ENCODE data around the gene EDN1. TPM values are rescaled to one million over a fixed set of nuclear protein-coding genes. Genes with fewer than 3 reads are reported as not detected.
A peak's percentile ranks its signal among the peaks of the same experiment; 100 is the strongest.
"Not testable (repeated sequence)": the region's sequence is repeated elsewhere in the genome, so short reads cannot be mapped to it uniquely, and the experiment has no call there.

The EDN1 gene
- total RNA-seq, 1 donor from 2014 or later = 8.3 TPM

DNA sequence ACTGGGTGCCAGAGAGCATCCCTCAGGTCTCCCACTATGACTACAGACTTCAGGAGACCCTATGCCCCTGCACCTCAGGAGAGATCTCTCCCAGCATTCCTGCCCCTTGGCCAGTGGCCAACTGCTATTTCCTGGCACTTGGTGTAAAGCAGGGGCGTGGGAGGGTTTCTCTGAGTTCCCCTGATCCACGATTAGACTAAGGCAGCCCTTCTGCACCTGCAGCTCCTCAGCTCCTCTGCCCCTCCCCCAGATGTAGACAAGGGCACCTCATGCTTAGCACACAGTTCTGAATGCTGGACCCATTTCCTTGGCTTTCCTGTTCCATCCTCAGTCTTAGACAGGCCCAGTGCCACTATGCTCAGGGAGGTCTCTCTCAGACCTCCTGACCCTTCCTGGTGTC is 28.6 kb downstream of the EDN1 start:
- H3K36me3 Mint-ChIP-seq (ENCODE audit: low read depth, unreplicated experiment) = no peaks in the 10 kb centered on the region
- no peak overlapping the region for H3K4me3 Mint-ChIP-seq (ENCODE audit: unreplicated experiment)
- H3K27ac Mint-ChIP-seq (ENCODE audit: unreplicated experiment) = no peak overlapping the region

DNA sequence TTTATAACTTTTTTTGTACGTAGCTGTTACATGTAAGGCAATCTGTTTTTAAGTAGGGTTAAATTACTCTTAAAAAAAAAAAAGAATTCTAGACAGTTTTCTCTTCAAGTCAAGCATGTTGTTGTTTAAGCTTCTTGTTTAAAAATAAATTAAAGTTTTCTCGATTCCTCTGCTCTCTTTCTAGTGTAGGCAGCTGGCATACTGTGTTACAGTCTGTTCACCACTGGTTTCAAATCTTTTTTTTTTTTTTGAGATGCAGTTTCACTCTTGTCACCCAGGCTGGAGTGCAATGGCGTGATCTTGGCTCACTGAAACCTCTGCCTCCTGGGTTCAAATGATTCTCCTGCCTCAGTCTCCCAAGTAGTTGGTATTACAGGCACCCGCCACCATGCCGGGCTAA is 29.9 kb downstream of the EDN1 start:
- not testable (repeated sequence) for H3K4me3 Mint-ChIP-seq (ENCODE audit: unreplicated experiment); H3K27ac Mint-ChIP-seq (ENCODE audit: unreplicated experiment); H3K4me1 Mint-ChIP-seq (ENCODE audit: unreplicated experiment); H3K9me3 Mint-ChIP-seq (ENCODE audit: unreplicated experiment); DNase-seq (ENCODE audit: low spot score); H3K27me3 Mint-ChIP-seq (ENCODE audit: unreplicated experiment); H3K36me3 Mint-ChIP-seq (ENCODE audit: low read depth, unreplicated experiment)

More for the DNA sequence above, 28.6 kb downstream of the EDN1 start:
- H3K9me3 Mint-ChIP-seq (ENCODE audit: unreplicated experiment) = peaks cover 4% of the 10 kb centered on the region
- no peaks in the 10 kb centered on the region for H3K4me1 Mint-ChIP-seq (ENCODE audit: unreplicated experiment)
- TF ChIP-seq, protein P1, sequence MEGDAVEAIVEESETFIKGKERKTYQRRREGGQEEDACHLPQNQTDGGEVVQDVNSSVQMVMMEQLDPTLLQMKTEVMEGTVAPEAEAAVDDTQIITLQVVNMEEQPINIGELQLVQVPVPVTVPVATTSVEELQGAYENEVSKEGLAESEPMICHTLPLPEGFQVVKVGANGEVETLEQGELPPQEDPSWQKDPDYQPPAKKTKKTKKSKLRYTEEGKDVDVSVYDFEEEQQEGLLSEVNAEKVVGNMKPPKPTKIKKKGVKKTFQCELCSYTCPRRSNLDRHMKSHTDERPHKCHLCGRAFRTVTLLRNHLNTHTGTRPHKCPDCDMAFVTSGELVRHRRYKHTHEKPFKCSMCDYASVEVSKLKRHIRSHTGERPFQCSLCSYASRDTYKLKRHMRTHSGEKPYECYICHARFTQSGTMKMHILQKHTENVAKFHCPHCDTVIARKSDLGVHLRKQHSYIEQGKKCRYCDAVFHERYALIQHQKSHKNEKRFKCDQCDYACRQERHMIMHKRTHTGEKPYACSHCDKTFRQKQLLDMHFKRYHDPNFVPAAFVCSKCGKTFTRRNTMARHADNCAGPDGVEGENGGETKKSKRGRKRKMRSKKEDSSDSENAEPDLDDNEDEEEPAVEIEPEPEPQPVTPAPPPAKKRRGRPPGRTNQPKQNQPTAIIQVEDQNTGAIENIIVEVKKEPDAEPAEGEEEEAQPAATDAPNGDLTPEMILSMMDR (IDR thresholded peaks at IDR 0.05; ENCODE audit: unreplicated experiment) = no peak
- no peaks in the 10 kb centered on the region for H3K27me3 Mint-ChIP-seq (ENCODE audit: unreplicated experiment)
- no peak for DNase-seq (ENCODE audit: low spot score)

DNA sequence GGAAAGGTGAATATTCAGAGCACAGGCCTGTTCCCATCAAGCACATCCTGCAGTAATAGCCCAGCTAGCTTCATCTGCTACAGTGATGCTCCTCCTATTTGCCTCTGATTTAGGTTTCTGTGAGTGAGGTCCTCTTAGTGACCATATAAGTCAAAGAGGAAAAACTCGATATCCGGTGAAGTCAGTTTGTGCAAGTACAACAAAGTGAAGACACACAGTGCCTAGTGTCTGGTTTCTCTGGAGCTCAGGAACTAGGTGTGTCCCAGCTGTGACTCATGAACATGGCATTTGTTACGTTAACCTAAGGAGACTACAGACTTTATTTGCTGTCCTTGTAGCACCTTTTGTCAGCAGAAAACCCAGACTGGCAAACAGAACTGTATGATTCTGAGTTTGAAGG is 33.9 kb downstream of the EDN1 start:
- Mint-ChIP-seq H3K4me3 (ENCODE audit: unreplicated experiment) (no peak overlapping the region), H3K4me1 (ENCODE audit: unreplicated experiment) (no peaks in the 10 kb centered on the region), H3K9me3 (ENCODE audit: unreplicated experiment) (peaks cover under 1% of the 10 kb centered on the region), H3K36me3 (ENCODE audit: low read depth, unreplicated experiment) (no peaks in the 10 kb centered on the region), H3K27ac (ENCODE audit: unreplicated experiment) (peak overlapping the region; percentile 17), H3K27me3 (ENCODE audit: unreplicated experiment) (no peaks in the 10 kb centered on the region)
- DNase-seq (ENCODE audit: low spot score) = no peak
- TF ChIP-seq, protein P1 (IDR thresholded peaks at IDR 0.05; ENCODE audit: unreplicated experiment) = no peak

DNA sequence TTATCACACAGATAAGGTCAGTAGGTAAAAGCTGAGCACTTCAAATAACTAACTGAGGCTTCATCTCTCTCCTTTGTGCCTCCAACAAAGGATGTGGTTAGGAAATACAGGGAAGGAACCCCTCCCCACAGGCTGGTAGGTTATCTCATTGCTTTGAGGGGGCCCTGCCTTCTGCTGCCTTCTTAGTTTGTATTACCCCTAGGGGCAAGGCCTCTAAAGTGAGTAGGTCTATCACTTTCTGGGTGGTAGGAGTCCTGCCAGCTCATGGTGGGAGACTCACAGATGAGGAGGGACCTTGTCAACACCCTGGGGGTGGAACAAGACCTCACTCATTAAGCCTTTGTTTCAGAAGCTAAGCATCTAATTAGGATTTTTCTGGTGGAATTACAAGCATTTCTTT is 34.6 kb downstream of the EDN1 start:
- no peaks in the 10 kb centered on the region for H3K4me1 Mint-ChIP-seq (ENCODE audit: unreplicated experiment)
- no peak overlapping the region for H3K27ac Mint-ChIP-seq (ENCODE audit: unreplicated experiment)
- TF ChIP-seq, protein P1 (IDR thresholded peaks at IDR 0.05; ENCODE audit: unreplicated experiment) = no peak
- no peaks in the 10 kb centered on the region for H3K9me3 Mint-ChIP-seq (ENCODE audit: unreplicated experiment)
- DNase-seq (ENCODE audit: low spot score) = no peak
- no peaks in the 10 kb centered on the region for H3K36me3 Mint-ChIP-seq (ENCODE audit: low read depth, unreplicated experiment)
- H3K27me3 Mint-ChIP-seq (ENCODE audit: unreplicated experiment) = no peaks in the 10 kb centered on the region
- H3K4me3 Mint-ChIP-seq (ENCODE audit: unreplicated experiment) = no peak overlapping the region

DNA sequence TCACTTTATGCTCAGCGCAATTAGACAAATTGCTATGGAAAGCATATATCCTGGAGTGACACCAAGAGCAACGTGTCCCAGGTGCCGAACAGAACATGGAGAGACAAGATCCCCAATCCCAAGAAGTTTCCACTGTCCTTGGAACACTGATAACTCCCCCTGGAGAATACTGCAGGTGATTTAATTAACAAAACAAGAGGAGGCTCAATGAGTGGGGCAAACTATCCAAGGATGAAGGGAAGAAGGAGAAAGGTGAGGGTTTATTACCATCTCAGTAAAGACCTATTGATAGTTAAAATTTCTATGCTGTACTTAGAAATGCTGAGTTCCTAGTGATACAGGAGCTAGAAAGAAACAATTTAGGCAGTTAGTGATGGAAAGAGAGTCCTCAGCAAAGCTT is 35.7 kb downstream of the EDN1 start:
- H3K27ac Mint-ChIP-seq (ENCODE audit: unreplicated experiment) = no peak overlapping the region
- no peaks in the 10 kb centered on the region for H3K27me3 Mint-ChIP-seq (ENCODE audit: unreplicated experiment)
- DNase-seq (ENCODE audit: low spot score) = no peak
- TF ChIP-seq, protein P1 (IDR thresholded peaks at IDR 0.05; ENCODE audit: unreplicated experiment) = no peak
- H3K9me3 Mint-ChIP-seq (ENCODE audit: unreplicated experiment) = no peaks in the 10 kb centered on the region
- H3K4me3 Mint-ChIP-seq (ENCODE audit: unreplicated experiment) = no peak overlapping the region
- H3K36me3 Mint-ChIP-seq (ENCODE audit: low read depth, unreplicated experiment) = no peaks in the 10 kb centered on the region
- H3K4me1 Mint-ChIP-seq (ENCODE audit: unreplicated experiment) = no peaks in the 10 kb centered on the region

DNA sequence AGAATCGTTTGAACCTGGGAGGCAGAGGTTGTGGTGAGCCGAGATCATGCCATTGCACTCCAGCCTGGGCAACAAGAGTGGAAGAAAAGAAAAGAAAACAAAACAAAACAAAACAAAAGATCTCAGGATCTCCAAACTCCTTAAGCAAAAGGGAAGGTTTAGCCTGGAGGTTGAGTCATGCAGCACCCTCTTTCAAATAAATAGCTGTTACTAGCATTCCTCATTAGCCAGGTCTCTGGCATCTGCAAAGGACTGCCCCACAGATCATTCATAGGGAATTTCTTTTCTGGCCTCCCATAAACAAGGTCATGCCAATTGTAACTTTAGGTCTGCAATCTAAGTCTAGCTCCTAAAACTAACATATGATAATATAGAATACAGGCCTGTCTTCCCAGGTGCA is 37.2 kb downstream of the EDN1 start:
- TF ChIP-seq, protein P1 (IDR thresholded peaks at IDR 0.05; ENCODE audit: unreplicated experiment) = no peak
- Mint-ChIP-seq H3K9me3 (ENCODE audit: unreplicated experiment) (no peaks in the 10 kb centered on the region), H3K4me1 (ENCODE audit: unreplicated experiment) (peaks cover 1% of the 10 kb centered on the region), H3K27me3 (ENCODE audit: unreplicated experiment) (no peaks in the 10 kb centered on the region), H3K27ac (ENCODE audit: unreplicated experiment) (no peak overlapping the region), H3K4me3 (ENCODE audit: unreplicated experiment) (no peak overlapping the region), H3K36me3 (ENCODE audit: low read depth, unreplicated experiment) (no peaks in the 10 kb centered on the region)
- no peak for DNase-seq (ENCODE audit: low spot score)
